ENCODE data around the gene ASAP2.

The ASAP2 gene

GRCh38 chr2:9184361-9184760, 22.3 kb upstream of the ASAP2 start:
- no peak for DNase-seq

GRCh38 chr2:9187620-9188214, 18.9 kb upstream of the ASAP2 start:
- DNase-seq: no peak

DNA sequence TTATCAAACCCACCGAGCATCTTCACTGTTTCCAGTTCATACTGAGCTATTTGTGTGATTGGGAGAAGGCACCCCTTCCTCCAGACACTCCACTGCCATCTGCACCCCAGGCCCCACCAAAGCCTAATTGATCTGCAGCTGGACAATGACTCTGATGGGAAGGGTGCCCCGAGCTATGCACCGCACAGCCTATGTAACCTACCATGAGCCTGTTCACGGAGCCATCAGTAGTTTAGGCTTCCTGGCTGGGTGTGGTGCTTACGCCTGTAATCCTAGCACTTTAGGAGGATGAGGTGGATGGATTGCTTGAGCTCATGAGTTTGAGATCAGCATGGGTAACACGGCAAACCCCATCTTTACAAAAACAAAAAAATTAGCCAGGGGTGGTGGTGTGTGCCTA, 17.8 kb upstream of the ASAP2 start:
- no peak for DNase-seq

GRCh38 chr2:9189901-9190300, 16.7 kb upstream of the ASAP2 start:
- no peak for DNase-seq

DNA sequence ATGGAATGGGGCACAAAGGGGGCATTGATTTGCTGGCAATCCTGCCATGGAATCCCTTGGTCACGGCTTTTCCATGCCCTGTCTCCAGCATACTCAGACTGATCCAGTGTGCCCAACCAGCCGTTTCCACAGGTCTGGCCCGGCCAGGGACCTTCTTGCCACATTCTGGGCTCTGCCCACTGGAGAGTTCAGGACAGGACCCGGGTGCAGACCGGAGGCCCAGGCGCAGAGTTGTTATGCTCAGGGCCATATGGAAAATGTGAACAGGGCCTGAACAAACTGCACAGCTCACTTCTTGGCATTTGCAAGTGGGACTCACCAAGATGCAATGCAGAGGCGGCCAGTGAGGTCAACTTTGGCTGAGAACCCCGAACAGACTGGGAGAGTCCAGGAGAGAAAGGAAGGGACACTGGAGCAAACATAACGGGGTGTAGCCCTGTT, 15.6 kb upstream of the ASAP2 start:
- no peak for DNase-seq

GRCh38 chr2:9192712-9193111, 13.9 kb upstream of the ASAP2 start:
- DNase-seq: no peak

GRCh38 chr2:9194352-9194751, 12.3 kb upstream of the ASAP2 start:
- DNase-seq: no peak

DNA sequence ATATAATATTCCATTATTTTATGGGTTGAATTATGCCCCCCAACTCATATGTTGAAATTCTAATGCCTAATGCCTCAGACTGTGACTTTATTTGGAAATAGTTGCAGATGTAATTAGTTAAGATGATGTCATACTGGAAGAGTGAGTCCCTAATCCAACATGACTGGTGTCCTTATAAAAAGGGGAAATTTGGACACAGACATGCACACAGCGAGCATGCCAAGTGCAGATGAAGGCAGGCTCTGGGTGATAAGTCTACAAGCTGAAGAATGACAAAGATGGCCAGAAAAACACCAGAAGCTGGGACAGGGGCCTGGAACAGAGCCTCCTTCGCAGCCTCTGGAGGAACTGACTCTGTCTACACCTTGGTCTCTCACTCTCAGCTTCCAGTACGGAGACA, 10.0 kb upstream of the ASAP2 start:
- DNase-seq: no peak

DNA sequence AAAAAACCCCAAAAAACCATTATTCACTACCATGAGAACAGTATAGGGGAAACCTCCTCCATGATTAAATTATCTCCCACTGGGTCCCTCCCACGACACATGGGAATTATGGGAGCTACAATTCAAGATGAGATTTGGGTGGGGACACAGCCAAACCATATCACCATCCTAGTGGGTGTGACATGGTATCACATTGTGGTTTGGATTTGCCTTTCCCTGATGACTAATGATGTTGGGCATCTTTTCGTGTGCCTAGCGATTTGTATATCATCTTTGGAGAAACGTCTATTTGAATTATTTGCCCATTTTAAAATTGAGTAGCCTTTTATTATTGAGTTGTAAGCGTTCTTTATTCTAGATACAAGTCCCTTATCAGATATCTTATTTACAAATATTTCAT, 8.7 kb upstream of the ASAP2 start:
- no peak for DNase-seq

- no peak for DNase-seq
These were observed 6.6 kb upstream of the ASAP2 start for GRCh38 chr2:9199716-9200632.

- no peak for DNase-seq
These were observed 6.0 kb upstream of the ASAP2 start for GRCh38 chr2:9200633-9201015.

DNA sequence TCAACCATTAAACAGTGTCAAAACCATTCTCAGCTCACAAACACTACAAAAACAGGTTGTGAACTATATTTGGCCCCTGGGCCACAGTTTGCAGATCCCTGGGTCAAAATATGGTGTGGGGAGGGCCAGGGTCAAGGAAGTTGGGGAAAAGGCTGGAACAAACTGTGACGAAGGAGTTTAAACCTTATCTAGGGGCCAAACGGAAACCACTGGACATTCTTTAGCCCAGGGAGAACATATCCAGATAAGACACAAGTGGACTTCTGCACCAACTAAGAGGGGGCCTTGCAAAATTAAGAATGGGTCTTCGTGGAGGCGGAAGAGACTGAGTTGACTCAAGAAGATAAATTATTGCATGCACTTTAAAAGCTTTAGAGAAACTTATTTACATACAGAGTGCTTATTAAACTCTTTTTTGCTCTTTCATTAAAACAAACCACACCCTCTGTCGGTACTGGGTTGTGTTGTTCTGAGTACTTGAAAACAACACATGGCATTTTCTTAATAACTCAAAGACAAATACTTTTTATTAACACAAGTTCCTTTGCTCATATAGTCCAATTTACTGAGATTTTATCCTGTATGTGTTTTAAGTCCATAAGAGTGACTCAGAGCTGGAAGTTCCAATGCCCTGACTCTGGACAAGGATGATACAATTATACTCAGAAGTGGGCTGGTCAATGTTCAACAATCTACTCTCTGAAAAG, 5.3 kb upstream of the ASAP2 start:
- no peak for DNase-seq

- DNase-seq: no peak
These were observed 3.6 kb upstream of the ASAP2 start for GRCh38 chr2:9203006-9203405.

- no peak for DNase-seq
These were observed 2.7 kb upstream of the ASAP2 start for GRCh38 chr2:9203876-9204275.

- DNase-seq: no peak
These were observed 1.7 kb upstream of the ASAP2 start for GRCh38 chr2:9204939-9205338.

DNA sequence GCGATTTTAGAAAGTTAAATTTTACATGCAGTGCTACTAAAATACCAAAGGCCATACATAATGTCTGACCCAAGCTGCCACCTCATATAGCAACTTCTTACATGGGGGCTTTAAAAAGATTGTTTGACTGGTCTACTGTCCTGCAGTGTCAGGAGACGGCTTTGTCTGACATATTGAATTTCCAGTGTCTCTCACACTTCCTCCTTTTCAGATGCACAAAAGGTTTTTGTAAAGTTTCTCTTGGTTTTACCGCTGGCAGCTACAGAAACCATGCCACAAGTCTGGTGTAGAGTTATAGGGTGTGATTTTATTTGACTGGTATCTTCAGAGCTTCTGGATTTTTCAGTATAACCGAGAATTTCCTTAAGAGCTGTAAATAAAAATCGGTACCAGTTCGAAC, 1.1 kb upstream of the ASAP2 start:
- no peak for DNase-seq

DNA sequence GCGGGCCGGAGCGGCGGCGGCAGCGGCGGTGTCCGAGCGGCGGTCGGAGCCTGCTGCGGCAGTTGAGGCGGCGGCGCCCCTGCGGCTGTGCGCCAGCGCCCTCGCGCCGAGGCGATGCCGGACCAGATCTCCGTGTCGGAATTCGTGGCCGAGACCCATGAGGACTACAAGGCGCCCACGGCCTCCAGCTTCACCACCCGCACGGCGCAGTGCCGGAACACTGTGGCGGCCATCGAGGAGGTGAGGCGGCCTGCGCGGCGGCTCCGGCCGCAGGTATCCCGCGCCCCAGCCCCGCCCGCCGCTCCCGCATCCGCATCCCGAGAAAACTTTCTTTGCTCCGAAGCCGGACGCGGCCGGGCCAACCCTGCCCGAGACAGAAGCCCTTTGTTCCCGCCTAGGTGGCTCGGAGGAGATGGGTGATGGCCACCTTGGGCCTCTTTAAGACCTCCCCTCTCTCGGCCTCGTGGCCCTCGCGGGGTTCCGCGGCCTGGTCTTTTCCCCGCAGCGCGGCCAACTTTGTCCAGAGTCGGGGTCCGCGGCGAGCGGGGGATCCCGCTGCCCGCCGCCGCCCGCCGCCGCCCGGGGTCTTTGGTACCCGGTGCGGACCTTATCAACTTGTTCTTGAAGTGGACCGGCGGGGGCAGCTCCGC, 504 bp downstream of the ASAP2 start:
- no peak for DNase-seq

GRCh38 chr2:9207641-9208311, 1.2 kb downstream of the ASAP2 start:
- DNase-seq: no peak

DNA sequence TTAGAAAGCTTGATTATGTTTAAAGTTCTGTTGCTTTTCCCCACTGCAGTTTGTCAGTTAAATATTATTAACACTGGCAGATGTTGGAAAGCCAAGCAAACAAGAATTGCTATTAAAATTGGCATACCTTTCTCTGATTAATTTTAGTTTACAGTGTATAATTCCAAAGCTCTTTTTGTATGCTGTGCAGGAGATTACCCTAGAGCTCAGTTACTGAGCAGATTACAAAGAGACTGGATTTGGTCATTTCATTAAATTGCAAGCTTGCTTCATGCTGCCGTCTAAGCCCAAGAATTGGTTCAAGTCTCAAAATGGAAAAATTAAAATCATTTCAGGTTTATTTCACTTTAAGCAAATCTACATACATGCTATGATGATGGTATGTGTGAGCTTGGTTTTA, 2.3 kb downstream of the ASAP2 start:
- DNase-seq: no peak

DNA sequence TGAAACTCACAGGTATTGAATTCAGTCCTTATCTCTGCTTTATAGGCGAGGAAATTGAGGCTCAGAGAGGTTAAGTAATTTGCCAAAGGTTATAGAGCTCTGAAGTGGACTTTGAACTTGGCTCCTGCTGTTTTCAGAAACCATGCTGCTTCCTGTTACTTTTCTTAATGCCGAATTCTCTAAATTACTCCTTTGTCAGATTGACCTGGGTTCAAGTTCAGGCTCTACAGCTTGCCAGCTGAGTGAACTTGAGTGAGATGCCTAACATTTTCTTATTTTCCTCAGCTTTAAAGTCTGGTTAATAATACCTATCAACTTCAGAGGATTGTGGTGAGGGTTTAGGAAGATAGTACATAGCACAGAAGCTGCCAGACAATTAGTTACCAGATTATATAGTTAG, 3.4 kb downstream of the ASAP2 start:
- DNase-seq: no peak

- no peak for DNase-seq
These were observed 4.9 kb downstream of the ASAP2 start for GRCh38 chr2:9211496-9211895.

- DNase-seq: no peak
These were observed 5.5 kb downstream of the ASAP2 start for GRCh38 chr2:9212010-9212635.
